WTC11 (cell line): ENCODE data around the gene CBY1.

ENCODE experiments used
- AR ChIP-seq: fragments of 250-450 bp; sonication (Bioruptor Pico); IDR thresholded peaks from 2 replicates; pipeline ENCODE4 v1.9.0; 2021; ENCODE audit warnings: mild to moderate bottlenecking
- ELF4 ChIP-seq: sonication (generic); formaldehyde crosslinking; IDR thresholded peaks from 2 replicates; pipeline ENCODE4 v1.8.1; 2022; ENCODE audit warnings: low read depth, mild to moderate bottlenecking, moderate library complexity, missing genetic modification reagents
- ETV6 ChIP-seq: sonication (generic); formaldehyde crosslinking; IDR thresholded peaks from 2 replicates; pipeline ENCODE4 v1.8.1; 2022; ENCODE audit warnings: mild to moderate bottlenecking, missing genetic modification reagents
- GABPB1 ChIP-seq: sonication (generic); formaldehyde crosslinking; IDR thresholded peaks from 2 replicates; pipeline ENCODE4 v1.8.1; 2023; ENCODE audit warnings: mild to moderate bottlenecking, missing genetic modification reagents
- MAX ChIP-seq: sonication (generic); formaldehyde crosslinking; IDR thresholded peaks from 2 replicates; pipeline ENCODE4 v1.8.0; 2022; ENCODE audit warnings: mild to moderate bottlenecking, missing genetic modification reagents
- NFYB ChIP-seq: sonication (generic); formaldehyde crosslinking; conservative IDR thresholded peaks from 2 replicates; pipeline ENCODE4 v1.8.0; 2022; ENCODE audit warnings: low read depth, missing genetic modification reagents
- PRDM15 ChIP-seq: sonication (generic); formaldehyde crosslinking; IDR thresholded peaks from 2 replicates; pipeline ENCODE4 v1.8.0; 2022; ENCODE audit warnings: missing genetic modification reagents
- SP1 ChIP-seq: sonication (generic); formaldehyde crosslinking; conservative IDR thresholded peaks from 2 replicates; pipeline ENCODE4 v1.8.1; 2022; ENCODE audit warnings: missing genetic modification reagents
- ZNF396 ChIP-seq: fragments of 250-450 bp; sonication (Bioruptor Pico); IDR thresholded peaks from 2 replicates; pipeline ENCODE4 v1.8.0; 2021; ENCODE audit warnings: mild to moderate bottlenecking, moderate library complexity, borderline replicate concordance
- TF ChIP-seq, protein P1 (sequence below): sonication (generic); formaldehyde crosslinking; IDR thresholded peaks from 2 replicates; pipeline ENCODE4 v1.8.1; 2022; ENCODE audit warnings: low read depth, missing genetic modification reagents, borderline replicate concordance
- TF ChIP-seq, protein P2 (sequence below): sonication (generic); formaldehyde crosslinking; IDR thresholded peaks from 2 replicates; pipeline ENCODE4 v1.8.1; 2022; ENCODE audit warnings: low read depth, mild to moderate bottlenecking, moderate library complexity, missing genetic modification reagents, borderline replicate concordance
- TF ChIP-seq, protein P3 (sequence below): fragments of 200-600 bp; IDR thresholded peaks from 2 replicates; pipeline ENCODE4 v1.8.0; 2022; ENCODE audit warnings: antibody characterized with exemption
- TF ChIP-seq, protein P4 (sequence below): sonication (generic); formaldehyde crosslinking; IDR thresholded peaks from 2 replicates; pipeline ENCODE4 v1.8.1; 2023; ENCODE audit warnings: mild to moderate bottlenecking, missing genetic modification reagents, moderate library complexity
- TF ChIP-seq, protein P5 (sequence below): sonication (generic); formaldehyde crosslinking; IDR thresholded peaks from 2 replicates; pipeline ENCODE4 v1.8.1; 2023; ENCODE audit warnings: mild to moderate bottlenecking, moderate library complexity, missing genetic modification reagents

DNA sequence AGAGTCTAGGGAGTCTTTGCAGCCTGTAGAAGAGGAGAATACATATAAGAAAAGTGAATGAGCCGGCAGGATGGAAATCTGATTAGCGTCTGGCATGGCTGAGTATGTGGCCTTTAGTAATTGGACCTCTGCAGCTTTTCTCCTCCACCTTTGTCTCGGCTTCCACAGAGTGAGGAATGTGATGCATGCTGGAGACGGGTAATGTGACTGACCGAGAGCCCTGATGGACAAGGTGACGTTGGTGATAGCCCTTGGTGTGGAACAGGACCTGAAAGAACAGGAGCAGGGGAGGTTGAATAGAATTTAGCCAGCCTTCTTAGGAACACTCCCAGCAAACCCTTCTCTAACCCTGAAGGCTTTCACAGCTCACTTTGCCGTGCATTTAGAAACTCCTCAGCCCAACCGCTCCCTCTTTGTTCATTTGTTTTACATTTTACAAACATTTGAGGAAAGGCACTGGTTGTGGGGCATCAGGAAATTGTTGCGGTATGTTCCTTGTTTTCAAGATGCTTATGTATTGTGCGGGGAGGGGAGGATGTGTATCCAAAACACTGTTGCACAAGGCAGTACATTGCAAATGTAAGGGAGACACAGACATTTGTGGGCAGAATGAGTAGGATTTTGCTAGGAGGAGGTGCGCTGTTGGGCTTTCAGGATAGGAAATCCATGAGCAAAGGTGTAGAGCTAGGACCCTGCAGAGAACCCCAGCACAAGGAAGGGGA is 56.2 kb downstream of the CBY1 start:
- TF ChIP-seq, protein P1, sequence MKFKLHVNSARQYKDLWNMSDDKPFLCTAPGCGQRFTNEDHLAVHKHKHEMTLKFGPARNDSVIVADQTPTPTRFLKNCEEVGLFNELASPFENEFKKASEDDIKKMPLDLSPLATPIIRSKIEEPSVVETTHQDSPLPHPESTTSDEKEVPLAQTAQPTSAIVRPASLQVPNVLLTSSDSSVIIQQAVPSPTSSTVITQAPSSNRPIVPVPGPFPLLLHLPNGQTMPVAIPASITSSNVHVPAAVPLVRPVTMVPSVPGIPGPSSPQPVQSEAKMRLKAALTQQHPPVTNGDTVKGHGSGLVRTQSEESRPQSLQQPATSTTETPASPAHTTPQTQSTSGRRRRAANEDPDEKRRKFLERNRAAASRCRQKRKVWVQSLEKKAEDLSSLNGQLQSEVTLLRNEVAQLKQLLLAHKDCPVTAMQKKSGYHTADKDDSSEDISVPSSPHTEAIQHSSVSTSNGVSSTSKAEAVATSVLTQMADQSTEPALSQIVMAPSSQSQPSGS (CRISPR knock-in tag), result no peak
- TF ChIP-seq ETV6 (no peak), ZNF396 (CRISPR knock-in tag) (no peak), MAX (CRISPR knock-in tag) (no peak), GABPB1 (CRISPR knock-in tag) (no peak), PRDM15 (CRISPR knock-in tag) (no peak), SP1 (CRISPR knock-in tag) (no peak), ELF4 (no peak), NFYB (CRISPR knock-in tag) (no peak), AR (CRISPR knock-in tag) (no peak)
- TF ChIP-seq, protein P2, sequence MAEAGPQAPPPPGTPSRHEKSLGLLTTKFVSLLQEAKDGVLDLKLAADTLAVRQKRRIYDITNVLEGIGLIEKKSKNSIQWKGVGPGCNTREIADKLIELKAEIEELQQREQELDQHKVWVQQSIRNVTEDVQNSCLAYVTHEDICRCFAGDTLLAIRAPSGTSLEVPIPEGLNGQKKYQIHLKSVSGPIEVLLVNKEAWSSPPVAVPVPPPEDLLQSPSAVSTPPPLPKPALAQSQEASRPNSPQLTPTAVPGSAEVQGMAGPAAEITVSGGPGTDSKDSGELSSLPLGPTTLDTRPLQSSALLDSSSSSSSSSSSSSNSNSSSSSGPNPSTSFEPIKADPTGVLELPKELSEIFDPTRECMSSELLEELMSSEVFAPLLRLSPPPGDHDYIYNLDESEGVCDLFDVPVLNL (CRISPR knock-in tag), result no peak
- TF ChIP-seq, protein P3, sequence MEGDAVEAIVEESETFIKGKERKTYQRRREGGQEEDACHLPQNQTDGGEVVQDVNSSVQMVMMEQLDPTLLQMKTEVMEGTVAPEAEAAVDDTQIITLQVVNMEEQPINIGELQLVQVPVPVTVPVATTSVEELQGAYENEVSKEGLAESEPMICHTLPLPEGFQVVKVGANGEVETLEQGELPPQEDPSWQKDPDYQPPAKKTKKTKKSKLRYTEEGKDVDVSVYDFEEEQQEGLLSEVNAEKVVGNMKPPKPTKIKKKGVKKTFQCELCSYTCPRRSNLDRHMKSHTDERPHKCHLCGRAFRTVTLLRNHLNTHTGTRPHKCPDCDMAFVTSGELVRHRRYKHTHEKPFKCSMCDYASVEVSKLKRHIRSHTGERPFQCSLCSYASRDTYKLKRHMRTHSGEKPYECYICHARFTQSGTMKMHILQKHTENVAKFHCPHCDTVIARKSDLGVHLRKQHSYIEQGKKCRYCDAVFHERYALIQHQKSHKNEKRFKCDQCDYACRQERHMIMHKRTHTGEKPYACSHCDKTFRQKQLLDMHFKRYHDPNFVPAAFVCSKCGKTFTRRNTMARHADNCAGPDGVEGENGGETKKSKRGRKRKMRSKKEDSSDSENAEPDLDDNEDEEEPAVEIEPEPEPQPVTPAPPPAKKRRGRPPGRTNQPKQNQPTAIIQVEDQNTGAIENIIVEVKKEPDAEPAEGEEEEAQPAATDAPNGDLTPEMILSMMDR, result no peak
- TF ChIP-seq, protein P4, sequence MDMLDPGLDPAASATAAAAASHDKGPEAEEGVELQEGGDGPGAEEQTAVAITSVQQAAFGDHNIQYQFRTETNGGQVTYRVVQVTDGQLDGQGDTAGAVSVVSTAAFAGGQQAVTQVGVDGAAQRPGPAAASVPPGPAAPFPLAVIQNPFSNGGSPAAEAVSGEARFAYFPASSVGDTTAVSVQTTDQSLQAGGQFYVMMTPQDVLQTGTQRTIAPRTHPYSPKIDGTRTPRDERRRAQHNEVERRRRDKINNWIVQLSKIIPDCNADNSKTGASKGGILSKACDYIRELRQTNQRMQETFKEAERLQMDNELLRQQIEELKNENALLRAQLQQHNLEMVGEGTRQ (CRISPR knock-in tag), result no peak
- TF ChIP-seq, protein P5, sequence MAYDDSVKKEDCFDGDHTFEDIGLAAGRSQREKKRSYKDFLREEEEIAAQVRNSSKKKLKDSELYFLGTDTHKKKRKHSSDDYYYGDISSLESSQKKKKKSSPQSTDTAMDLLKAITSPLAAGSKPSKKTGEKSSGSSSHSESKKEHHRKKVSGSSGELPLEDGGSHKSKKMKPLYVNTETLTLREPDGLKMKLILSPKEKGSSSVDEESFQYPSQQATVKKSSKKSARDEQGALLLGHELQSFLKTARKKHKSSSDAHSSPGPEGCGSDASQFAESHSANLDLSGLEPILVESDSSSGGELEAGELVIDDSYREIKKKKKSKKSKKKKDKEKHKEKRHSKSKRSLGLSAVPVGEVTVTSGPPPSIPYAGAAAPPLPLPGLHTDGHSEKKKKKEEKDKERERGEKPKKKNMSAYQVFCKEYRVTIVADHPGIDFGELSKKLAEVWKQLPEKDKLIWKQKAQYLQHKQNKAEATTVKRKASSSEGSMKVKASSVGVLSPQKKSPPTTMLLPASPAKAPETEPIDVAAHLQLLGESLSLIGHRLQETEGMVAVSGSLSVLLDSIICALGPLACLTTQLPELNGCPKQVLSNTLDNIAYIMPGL (CRISPR knock-in tag), result no peak
